ENCODE measurements around the gene CALR3. TPM values are rescaled to one million over a fixed set of nuclear protein-coding genes. Genes with fewer than 3 reads are reported as not detected.

CALR3 gene

GRCh38 chr19:16433986-16434385, 62.0 kb downstream of the CALR3 start:
- H3K9ac ChIP-seq (ENCODE audit: low read depth, low read length) = no peak overlapping the region
- H3K9me3 ChIP-seq (replicated peaks; ENCODE audit: low read length) = no peaks in the 10 kb centered on the region
- H3K4me1 ChIP-seq (ENCODE audit: control insufficient read depth, insufficient read depth, low read length) = peaks cover 27% of the 10 kb centered on the region
- no peak overlapping the region for H3K4me3 ChIP-seq (ENCODE audit: low read length)
- H3K27me3 ChIP-seq (ENCODE audit: control insufficient read depth, insufficient read depth, low read length) = no peaks in the 10 kb centered on the region
- H3K36me3 ChIP-seq (ENCODE audit: insufficient read depth, low read length) = peaks cover 28% of the 10 kb centered on the region
- H3K4me2 ChIP-seq (ENCODE audit: low read length) = no peak overlapping the region

GRCh38 chr19:16429759-16430091, 66.2 kb downstream of the CALR3 start:
- Histone ChIP-seq H3K9me3 (replicated peaks; ENCODE audit: low read length) (no peaks in the 10 kb centered on the region), H3K27me3 (ENCODE audit: control insufficient read depth, insufficient read depth, low read length) (no peaks in the 10 kb centered on the region), H3K9ac (ENCODE audit: low read depth, low read length) (no peak overlapping the region), H3K4me2 (ENCODE audit: low read length) (no peak overlapping the region), H3K36me3 (ENCODE audit: insufficient read depth, low read length) (peaks cover 41% of the 10 kb centered on the region), H3K4me1 (ENCODE audit: control insufficient read depth, insufficient read depth, low read length) (peaks cover 8% of the 10 kb centered on the region), H3K4me3 (ENCODE audit: low read length) (no peak overlapping the region)

GRCh38 chr19:16429066-16429758, 66.8 kb downstream of the CALR3 start:
- Histone ChIP-seq H3K27me3 (ENCODE audit: control insufficient read depth, insufficient read depth, low read length) (no peaks in the 10 kb centered on the region), H3K4me3 (ENCODE audit: low read length) (no peak overlapping the region), H3K4me2 (ENCODE audit: low read length) (no peak overlapping the region), H3K36me3 (ENCODE audit: insufficient read depth, low read length) (peaks cover 39% of the 10 kb centered on the region), H3K4me1 (ENCODE audit: control insufficient read depth, insufficient read depth, low read length) (peaks cover 3% of the 10 kb centered on the region), H3K9ac (ENCODE audit: low read depth, low read length) (no peak overlapping the region), H3K9me3 (replicated peaks; ENCODE audit: low read length) (no peaks in the 10 kb centered on the region)

Small RNA genes within 50 kb of the gene (small RNA-seq; reads per million reads assigned to genes)
- not detected for gene RN7SL146P

Data from skeletal muscle satellite cell (primary cell).